B cell (primary cell): ENCODE measurements around the gene BAHCC1. TPM values are rescaled to one million over a fixed set of nuclear protein-coding genes. Genes with fewer than 3 reads are reported as not detected.

Experiments used
- ATAC-seq: fragments of 200-7000 bp; cut with Tn5 transposase; one replicate; pipeline ENCODE4 v1.10.0; 2021; ENCODE audit warnings: low read depth, mild to moderate bottlenecking, moderate number of reproducible peaks, moderate library complexity
- CTCF ChIA-PET: fragments of 350-600 bp; sonication (Branson Sonifier 250); formaldehyde crosslinking; loops from one replicate; lab custom pipeline; 2021; ENCODE audit warnings: antibody characterized with exemption, inconsistent platforms; lab: Charles Lee
- POLR2A ChIA-PET: fragments of 350-600 bp; sonication (Branson Sonifier 250); formaldehyde crosslinking; loops from one replicate; lab custom pipeline; 2021; ENCODE audit warnings: antibody characterized with exemption; lab: Charles Lee
- DNase-seq: peaks from one replicate; pipeline ENCODE4 v3.0.0; 2013
- H2AFZ ChIP-seq: 2 replicates; pipeline ENCODE4 v1.6.1; 2012; ENCODE audit warnings: mild to moderate bottlenecking, low read depth, low read length; ENCODE audit not compliant: insufficient read depth, poor library complexity, severe bottlenecking
- H3K27ac ChIP-seq, 2 donors: 1 replicate in 1 of 2; 2 replicates in 1 of 2; pipeline ENCODE4 v1.5.1; 2012 to 2013; ENCODE audit warnings: low read length in 2 of 2, mild to moderate bottlenecking in 2 of 2, moderate library complexity in 1 of 2
- H3K27me3 ChIP-seq, 4 experiments: fragments of 200-600 bp in 1 of 4; sonication (generic) in 1 of 4; replicated peaks in 1 of 4; 1 replicate in 2 of 4; 2 replicates in 2 of 4; pipeline versions ENCODE4 v1.6.1 to v1.7.0; 2013 to 2016; ENCODE audit warnings: low read length in 3 of 4, mild to moderate bottlenecking in 2 of 4, mixed read lengths in 1 of 4, moderate library complexity in 1 of 4; ENCODE audit not compliant: insufficient read depth in 4 of 4, control insufficient read depth in 3 of 4; ENCODE audit errors: control extremely low read depth in 1 of 4
- H3K36me3 ChIP-seq, 2 experiments: replicated peaks in 1 of 2; 1 replicate in 1 of 2; 2 replicates in 1 of 2; pipeline versions ENCODE4 v1.6.1 to v1.7.1; 2013; ENCODE audit warnings: low read length in 1 of 2; ENCODE audit not compliant: insufficient read depth in 2 of 2, control insufficient read depth in 1 of 2; ENCODE audit errors: control extremely low read depth in 1 of 2, extremely low read depth in 1 of 2
- H3K4me1 ChIP-seq, 2 donors: fragments of 200-600 bp in 1 of 2; sonication (generic) in 1 of 2; 1 replicate in 1 of 2; 2 replicates in 1 of 2; pipeline versions ENCODE4 v1.5.1 to v1.6.1; 2013 to 2017; ENCODE audit warnings: low read length in 2 of 2; ENCODE audit not compliant: control insufficient read depth in 2 of 2, insufficient read depth in 2 of 2
- H3K4me2 ChIP-seq: replicated peaks from 2 replicates; pipeline ENCODE3; 2012; ENCODE audit warnings: mild to moderate bottlenecking, low read depth, low read length; ENCODE audit not compliant: poor library complexity, severe bottlenecking
- H3K4me3 ChIP-seq, 5 experiments: fragments of 200-600 bp in 1 of 5; sonication (generic) in 1 of 5; 1 replicate in 3 of 5; 2 replicates in 2 of 5; pipeline versions ENCODE4 v1.5.1 to v1.7.0; 2011 to 2016; ENCODE audit warnings: low read length in 4 of 5, mild to moderate bottlenecking in 4 of 5, low read depth in 2 of 5, control low read depth in 1 of 5, moderate library complexity in 1 of 5; ENCODE audit not compliant: insufficient read depth in 1 of 5; ENCODE audit errors: control extremely low read depth in 1 of 5, extremely low read depth in 1 of 5
- H3K79me2 ChIP-seq: fragments of 200-600 bp; sonication (generic); one replicate; pipeline ENCODE4 v1.6.0; 2016; ENCODE audit warnings: low read length; ENCODE audit not compliant: control insufficient read depth, insufficient read depth
- H3K9ac ChIP-seq: fragments of 200-600 bp; sonication (generic); 2 replicates; pipeline ENCODE4 v1.6.1; 2017; ENCODE audit warnings: mild to moderate bottlenecking, low read length, moderate library complexity
- H3K9me3 ChIP-seq, 3 donors: one replicate each; pipeline versions ENCODE4 v1.6.1 to v1.7.1; 2013; ENCODE audit warnings: low read length in 2 of 3; ENCODE audit not compliant: control insufficient read depth in 2 of 3, insufficient read depth in 1 of 3; ENCODE audit errors: control extremely low read depth in 1 of 3
- H4K20me1 ChIP-seq: 2 replicates; pipeline ENCODE4 v1.6.0; 2012; ENCODE audit warnings: mild to moderate bottlenecking, low read length; ENCODE audit not compliant: insufficient read depth, control insufficient read depth, poor library complexity, severe bottlenecking
- H3K27ac Mint-ChIP-seq: one replicate; pipeline ENCODE4 v1.8.0; 2021; ENCODE audit warnings: mixed read lengths
- H3K27me3 Mint-ChIP-seq: one replicate; pipeline ENCODE4 v1.8.0; 2021; ENCODE audit warnings: mixed read lengths
- H3K4me1 Mint-ChIP-seq: one replicate; pipeline ENCODE4 v1.8.0; 2021; ENCODE audit warnings: mixed read lengths
- H3K4me3 Mint-ChIP-seq: one replicate; pipeline ENCODE4 v1.8.0; 2021; ENCODE audit warnings: mixed read lengths
- H3K9me3 Mint-ChIP-seq: one replicate; pipeline ENCODE4 v1.8.0; 2022; ENCODE audit warnings: mixed read lengths; ENCODE audit not compliant: insufficient read depth
- CTCF ChIP-seq: fragments of 200-600 bp; IDR thresholded peaks from one replicate; pipeline ENCODE4 v1.8.0; 2022; ENCODE audit warnings: antibody characterized with exemption, mild to moderate bottlenecking
- EZH2 ChIP-seq: IDR thresholded peaks from 2 replicates; pipeline ENCODE4 v1.6.1; 2012; ENCODE audit warnings: borderline replicate concordance, low read depth, mild to moderate bottlenecking, moderate library complexity, low read length; ENCODE audit not compliant: insufficient read depth, poor library complexity, severe bottlenecking
- WGBS: methylation state at CpG from one replicate; pipeline ENCODE4 v1.1.5; 2013; ENCODE audit warnings: missing lambda C conversion rate; ENCODE audit not compliant: insufficient coverage; 5-methylcytosine and 5-hydroxymethylcytosine counted together
- intact Hi-C: fragments of 100-400 bp; cut with micrococcal nuclease; formaldehyde crosslinking; loops from one replicate; pipeline ENCODE4 v1.10.0; 2022
- polyA plus RNA-seq: library from polyadenylated mRNA; depleted of rRNA; stranded (reverse); fragments of >200 nt; gene quantifications from 2 replicates; pipeline ENCODE4 v1.2.3, GENCODE V29; 2012
- total RNA-seq, 2 donors: library from RNA; stranded (reverse); fragments of 120-200 nt in 1 of 2; gene quantifications; 1 replicate in 1 of 2; 2 replicates in 1 of 2; pipeline versions ENCODE4 v1.2.3 to v1.2.4, GENCODE V29; 2013 to 2022

The BAHCC1 gene
- total and polyA plus RNA-seq, 2 donors (not counting 1 experiment from before 2014, with no cell fraction given), result 0.12 to 0.48 TPM

- WGBS, result 70% methylated on average over 25 of the region's 32 CpGs
- ChIA-PET CTCF (no interaction called here), POLR2A (no interaction called here)
- Histone ChIP-seq H3K27me3 (peaks cover 0 to 13% (median 0%) of the 10 kb centered on the region in 4 experiments), H3K9me3 (peaks cover 0 to 3% (median 0%) of the 10 kb centered on the region in 3 donors), H4K20me1 (no peaks in the 10 kb centered on the region), H3K9ac (no peak overlapping the region), H2AFZ (no peak overlapping the region), H3K4me2 (no peak overlapping the region), H3K36me3 (no peaks in the 10 kb centered on the region), H3K4me1 (no peaks in the 10 kb centered on the region), H3K4me3 (no peak overlapping the region), H3K27ac (no peak overlapping the region), H3K79me2 (peaks cover 18% of the 10 kb centered on the region)
- DNase-seq, result no peak
- Mint-ChIP-seq H3K4me1 (no peaks in the 10 kb centered on the region), H3K27me3 (peaks cover 4% of the 10 kb centered on the region), H3K27ac (no peak overlapping the region), H3K4me3 (no peak overlapping the region), H3K9me3 (no peaks in the 10 kb centered on the region)
- TF ChIP-seq CTCF (no peak), EZH2 (no peak)
- intact Hi-C loops, result no loop called here
- ATAC-seq, result no peak
These were observed 24.1 kb downstream of the BAHCC1 start for GRCh38 chr17:81419319-81419885.

GRCh38 chr17:81419886-81420768, 24.9 kb downstream of the BAHCC1 start:
- H3K27me3 ChIP-seq, result peaks cover 0 to 13% (median 0%) of the 10 kb centered on the region in 4 experiments
- TF ChIP-seq CTCF (no peak), EZH2 (no peak)
- 93% methylated on average over 27 of the region's 28 CpGs for WGBS
- no peak overlapping the region for H2AFZ ChIP-seq
- H3K27ac ChIP-seq, result no peak overlapping the region
- Mint-ChIP-seq H3K4me1 (no peaks in the 10 kb centered on the region), H3K27ac (no peak overlapping the region), H3K27me3 (peaks cover 4% of the 10 kb centered on the region), H3K4me3 (no peak overlapping the region), H3K9me3 (no peaks in the 10 kb centered on the region)
- H3K36me3 ChIP-seq, result no peaks in the 10 kb centered on the region
- no peak overlapping the region for H3K9ac ChIP-seq
- H4K20me1 ChIP-seq, result no peaks in the 10 kb centered on the region
- peaks cover 20% of the 10 kb centered on the region for H3K79me2 ChIP-seq
- ChIA-PET POLR2A (no interaction called here), CTCF (no interaction called here)
- ATAC-seq, result no peak
- no peak overlapping the region for H3K4me3 ChIP-seq
- no peak for DNase-seq
- H3K4me2 ChIP-seq, result no peak overlapping the region
- intact Hi-C loops, result no loop called here
- H3K9me3 ChIP-seq, result peaks cover 0 to 3% (median 0%) of the 10 kb centered on the region in 3 donors
- H3K4me1 ChIP-seq, result no peaks in the 10 kb centered on the region
